Stimulated activated CD8-positive, alpha-beta memory T cell treated with anti-CD3 and anti-CD28 coated beads, Interleukin-15, amount 100 ng/mL, for 4 hours (primary cell): ENCODE results near the gene ANGPT4.

ENCODE experiments used
- DNase-seq, 2 donors: peaks; one replicate each; pipeline ENCODE4 v3.0.0-alpha.2; 2020; ENCODE audit warnings: low read depth in 2 of 2

ANGPT4 gene

DNA sequence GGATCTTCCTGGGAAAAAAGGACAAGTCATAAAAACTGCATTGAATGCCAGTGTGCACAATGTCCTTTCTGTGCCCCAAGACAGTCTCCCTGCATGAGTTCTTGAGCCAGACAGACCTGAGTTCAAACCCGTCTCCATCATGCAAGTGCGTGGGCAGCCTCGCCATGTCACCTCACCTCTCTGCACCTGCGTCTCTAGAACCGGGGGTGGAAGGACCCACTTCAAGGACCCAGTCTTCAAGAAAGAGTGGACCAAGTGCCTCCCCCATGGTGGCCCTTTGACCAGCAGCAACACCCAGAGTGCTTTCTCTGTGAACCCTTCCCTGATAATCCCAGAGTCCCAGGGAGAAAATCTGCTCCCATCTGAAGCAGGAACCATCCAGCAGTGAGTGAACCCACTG lies 23.5 kb upstream of the ANGPT4 start:
- DNase-seq = no peak

DNA sequence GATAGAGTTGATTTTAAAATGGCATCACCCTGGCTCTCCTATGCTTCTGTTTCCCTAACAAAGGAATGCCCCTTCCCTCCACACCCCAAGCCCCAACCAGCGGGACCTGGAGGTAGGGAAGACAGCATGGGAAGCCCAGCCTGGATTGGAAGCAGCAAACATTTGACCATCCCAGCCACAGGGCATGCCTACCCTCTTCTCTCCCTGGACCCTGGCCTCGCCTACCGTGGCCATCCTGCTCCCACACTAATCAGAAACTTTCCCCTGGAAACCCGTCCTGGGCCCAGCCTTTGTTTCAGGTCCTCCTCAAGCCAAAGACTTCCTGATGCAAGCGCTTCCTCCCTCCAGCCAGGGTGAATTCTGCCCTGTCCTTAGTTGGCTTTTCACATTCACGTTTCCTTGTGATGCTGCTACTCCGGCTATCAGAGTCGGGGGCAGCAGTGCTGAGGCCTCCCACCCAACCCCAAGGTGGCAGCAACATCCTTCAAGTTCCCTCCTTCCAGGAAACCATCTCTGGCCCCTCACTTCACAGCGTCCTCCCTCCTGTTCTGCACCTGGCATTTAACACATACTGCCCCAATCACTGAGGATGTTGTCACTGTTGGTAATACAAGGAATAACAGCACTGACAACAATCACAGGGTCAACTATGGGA lies 18.2 kb upstream of the ANGPT4 start:
- no peak for DNase-seq

DNA sequence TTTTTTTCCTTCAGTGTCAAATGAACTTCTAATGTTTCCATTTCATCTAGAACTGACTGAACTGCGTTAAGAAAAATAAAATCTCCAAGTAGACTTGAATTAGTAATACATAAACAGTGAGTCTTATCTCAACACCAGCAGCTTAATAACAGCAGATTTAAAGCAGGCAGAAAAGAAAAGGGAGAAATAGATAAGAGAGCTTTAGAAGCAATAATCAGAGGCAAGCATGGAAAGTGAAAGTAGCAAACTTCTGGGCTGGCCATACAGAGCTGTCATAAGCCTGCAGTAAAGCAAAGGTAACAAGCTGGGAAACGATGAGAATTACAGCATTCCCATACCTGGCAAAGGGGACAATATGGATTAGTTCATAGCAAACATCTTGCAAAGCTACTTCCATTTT lies 16.9 kb upstream of the ANGPT4 start:
- no peak for DNase-seq

DNA sequence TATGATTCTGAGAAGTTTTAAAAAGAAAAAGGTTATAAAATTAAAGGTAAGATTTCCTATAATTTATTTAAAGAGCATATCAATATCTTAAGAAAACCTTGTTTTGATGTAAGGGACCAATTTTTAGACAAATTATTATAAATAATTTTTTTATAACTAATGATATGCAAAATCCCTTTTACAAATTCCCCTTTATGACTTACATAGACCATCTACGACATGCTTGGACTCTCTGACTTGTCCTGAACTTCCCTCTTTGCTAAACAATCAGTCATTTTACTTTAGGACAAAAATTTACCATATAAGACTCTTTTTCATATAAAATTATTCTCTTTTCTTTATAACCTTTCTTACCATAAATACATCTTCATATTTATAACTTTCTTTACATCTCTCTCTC lies 15.3 kb upstream of the ANGPT4 start:
- DNase-seq = no peak

GRCh38 chr20:926670-927069 lies 10.5 kb upstream of the ANGPT4 start:
- DNase-seq = no peak

- DNase-seq = no peak
Measured at GRCh38 chr20:925516-925915, 9.4 kb upstream of the ANGPT4 start.

- DNase-seq = no peak
Measured at GRCh38 chr20:924639-925038, 8.5 kb upstream of the ANGPT4 start.

GRCh38 chr20:922781-923180 lies 6.6 kb upstream of the ANGPT4 start:
- no peak for DNase-seq

DNA sequence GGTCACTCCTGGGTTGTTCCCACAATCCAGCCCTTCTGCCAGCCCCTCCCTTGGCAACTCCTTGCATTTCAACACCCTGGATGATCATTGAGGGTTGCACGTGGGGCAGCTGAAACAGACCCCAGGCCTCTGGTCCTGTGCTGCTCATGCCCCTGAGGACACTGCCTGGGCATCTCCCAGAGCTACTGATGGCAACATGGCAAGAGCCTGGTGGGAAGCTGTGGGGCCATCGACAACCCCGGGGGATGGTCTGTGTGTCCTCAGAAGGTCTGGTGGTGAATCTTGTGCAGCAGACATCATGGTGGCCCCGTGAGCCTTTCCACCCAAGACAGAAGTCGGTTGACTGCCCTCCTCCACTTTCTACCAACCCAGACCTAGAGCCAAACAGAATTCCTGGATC lies 4.9 kb upstream of the ANGPT4 start:
- no peak for DNase-seq

DNA sequence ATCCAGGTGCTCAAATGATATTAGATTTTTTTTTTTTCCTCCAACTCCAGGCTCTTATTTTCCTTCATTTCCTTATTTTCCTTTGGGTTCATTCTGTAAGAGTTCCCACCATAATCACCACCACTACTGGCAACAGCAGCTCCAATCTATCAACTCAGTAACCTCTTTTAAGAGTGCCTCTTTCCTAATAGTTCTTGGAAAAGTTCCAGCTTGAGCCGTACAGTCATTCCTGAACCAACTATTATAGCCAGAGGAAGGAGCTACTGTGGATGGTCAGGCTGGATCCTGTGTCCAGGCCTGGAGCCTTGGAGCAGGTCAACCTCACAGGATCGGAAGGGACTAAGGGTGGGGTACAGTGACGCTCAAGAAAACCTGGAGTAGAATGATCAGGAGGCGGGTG lies 4.2 kb upstream of the ANGPT4 start:
- DNase-seq = no peak

DNA sequence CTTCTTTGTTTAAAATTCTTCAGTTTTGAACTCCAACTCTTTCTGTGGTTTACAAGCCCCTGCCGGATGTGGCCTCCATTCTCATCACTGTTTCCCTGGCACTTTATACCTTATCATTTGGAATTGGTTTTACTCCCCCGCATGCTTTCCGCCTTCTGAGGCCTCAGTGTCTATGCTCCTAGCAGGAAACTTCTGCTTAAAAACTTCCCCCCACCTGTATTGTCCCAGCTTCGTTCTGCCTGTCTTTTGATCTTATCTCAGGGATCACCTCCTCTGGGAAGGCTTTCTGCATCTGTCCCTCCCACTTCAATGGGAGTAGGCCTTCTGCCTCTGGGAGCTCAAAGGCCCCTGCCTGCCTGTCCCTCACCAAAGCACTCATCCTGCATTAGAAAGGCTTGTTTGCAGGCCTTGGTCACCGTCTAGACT lies 3.4 kb upstream of the ANGPT4 start:
- DNase-seq = no peak

GRCh38 chr20:917416-917815 lies 1.3 kb upstream of the ANGPT4 start:
- DNase-seq = no peak

DNA sequence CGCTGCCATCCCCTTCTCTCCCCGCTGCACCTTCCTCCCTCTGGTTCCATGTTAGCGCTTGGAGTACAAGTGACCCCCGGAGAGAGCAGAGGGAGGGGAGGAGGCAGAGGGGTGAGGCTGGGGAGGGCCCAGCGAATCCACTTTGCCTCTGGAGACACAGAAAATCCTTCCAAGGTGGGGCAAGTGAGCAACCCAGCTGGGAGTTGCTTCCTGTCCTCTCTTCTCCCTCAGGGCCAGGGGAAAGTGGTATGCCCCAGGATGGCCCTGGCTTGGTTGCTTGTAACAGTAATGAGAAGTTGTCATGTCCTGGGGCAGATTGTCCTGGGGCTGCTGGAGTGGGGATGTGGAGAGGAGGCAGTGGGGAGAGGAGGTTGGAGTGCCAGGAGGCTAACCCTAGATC lies 691 bp upstream of the ANGPT4 start:
- no peak for DNase-seq

DNA sequence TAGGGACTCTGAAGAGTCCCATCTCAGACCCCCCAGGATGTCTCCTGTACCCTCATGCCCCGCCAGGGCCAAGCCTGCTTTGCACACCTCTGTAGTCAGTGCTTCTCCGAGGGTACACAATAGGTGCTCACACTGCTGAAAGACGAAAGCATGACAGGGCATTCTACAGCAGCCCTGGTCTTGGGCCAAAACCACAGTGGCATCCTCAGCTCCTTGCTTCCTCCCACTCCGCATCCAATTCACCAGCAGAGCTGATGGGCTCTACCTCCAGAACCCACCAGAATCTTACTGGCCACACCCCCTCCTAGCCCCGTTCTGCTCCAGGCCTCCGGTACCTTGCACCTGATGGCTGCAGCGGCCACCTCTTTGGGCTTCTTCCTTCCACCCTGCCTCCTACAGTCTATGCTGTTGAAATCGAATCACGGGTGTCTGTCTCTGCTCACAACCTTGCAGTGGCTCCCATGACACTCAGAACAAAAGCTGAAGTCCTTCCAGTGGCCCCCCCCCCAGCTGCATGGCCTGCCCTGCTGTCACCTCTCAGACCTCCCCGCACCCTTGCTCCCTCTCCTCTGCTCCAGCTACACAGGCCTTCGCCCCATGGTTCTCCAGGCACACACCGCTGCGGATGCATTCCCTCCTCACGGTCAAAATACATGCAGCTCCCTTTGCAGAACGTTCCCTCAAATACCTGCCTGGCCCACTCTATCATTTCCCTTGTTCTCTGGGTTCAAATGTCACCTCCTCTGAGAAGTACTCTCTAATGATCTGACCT lies 1.2 kb downstream of the ANGPT4 start:
- no peak for DNase-seq

- DNase-seq = no peak
Measured at GRCh38 chr20:913306-913849, 2.8 kb downstream of the ANGPT4 start.

DNA sequence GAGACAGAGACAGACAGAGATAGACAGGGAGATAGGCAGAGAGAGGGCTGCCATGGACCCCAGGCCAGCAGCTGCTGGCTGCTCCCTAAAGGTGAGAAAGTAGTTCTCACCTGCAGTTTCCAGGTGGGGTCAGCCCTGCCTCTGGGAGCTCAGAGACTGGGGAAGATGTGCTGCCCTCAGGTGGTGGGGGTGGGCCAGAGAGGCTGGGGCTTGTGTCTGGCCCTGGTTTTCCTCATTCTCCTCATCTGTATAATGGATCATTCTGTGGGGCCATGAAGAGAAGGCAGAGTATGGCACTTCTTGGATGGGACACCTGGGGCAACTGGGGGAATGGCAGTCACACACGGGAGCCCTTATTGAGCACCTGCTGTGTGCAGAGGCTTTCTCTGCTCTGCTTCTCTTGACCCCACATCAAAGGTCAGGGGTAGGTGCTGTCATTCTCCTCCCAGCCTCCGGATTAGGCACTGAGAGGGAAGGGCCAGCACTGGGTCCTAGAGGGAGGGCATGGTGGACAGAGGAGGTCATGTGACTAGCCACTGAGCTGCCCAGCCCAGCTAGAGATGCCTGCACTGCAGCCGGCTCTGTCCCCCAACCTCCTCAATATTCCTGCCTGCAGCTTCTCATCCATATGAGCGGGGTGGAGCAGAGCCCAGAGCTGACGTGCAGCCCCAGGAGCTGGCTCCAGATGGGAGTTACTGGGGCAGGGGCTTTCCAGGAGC lies 4.1 kb downstream of the ANGPT4 start:
- no peak for DNase-seq

DNA sequence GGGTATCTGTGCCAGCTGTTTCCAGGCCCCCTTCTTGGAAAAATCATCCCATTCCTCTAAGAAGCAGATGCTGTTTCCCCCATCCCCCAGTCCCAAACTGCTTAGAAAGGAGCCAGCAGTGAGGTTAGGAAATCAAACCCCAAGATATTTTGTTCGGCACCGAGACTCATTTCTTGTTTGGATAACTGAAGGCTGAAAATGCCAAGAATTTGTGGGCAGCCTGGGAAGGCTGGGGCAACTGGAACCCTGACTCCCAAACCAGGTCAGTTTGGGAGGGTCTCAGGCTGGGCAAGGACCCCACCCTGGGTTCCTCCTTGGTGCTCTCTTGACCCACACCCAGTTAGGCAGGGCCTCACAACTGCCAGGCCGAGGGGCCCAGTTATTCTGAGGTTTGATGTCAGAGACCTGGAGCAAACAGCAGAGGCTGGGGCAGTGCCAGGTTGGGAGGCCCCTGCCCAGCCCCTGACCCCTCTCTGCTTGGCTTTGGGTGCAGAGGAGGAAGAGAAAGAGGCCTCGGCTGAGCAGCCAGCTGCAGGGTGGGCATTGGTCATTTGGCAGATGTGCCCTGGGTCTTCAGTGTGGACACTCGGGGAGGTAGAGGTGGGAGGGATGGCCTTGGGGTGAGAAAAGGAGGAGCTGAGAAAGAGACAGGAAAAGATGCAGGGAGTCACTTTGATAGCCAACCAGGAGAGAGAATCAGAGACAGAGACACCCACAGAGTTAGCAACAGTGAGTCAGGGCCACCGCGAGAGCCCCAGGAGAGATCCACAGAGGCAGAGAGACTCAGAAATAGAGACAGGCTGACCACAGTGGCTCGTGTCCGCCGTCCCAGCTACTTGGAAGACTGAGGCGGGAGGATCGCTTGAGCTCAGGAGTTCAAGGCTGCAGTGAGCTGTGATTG lies 5.0 kb downstream of the ANGPT4 start:
- no peak for DNase-seq

DNA sequence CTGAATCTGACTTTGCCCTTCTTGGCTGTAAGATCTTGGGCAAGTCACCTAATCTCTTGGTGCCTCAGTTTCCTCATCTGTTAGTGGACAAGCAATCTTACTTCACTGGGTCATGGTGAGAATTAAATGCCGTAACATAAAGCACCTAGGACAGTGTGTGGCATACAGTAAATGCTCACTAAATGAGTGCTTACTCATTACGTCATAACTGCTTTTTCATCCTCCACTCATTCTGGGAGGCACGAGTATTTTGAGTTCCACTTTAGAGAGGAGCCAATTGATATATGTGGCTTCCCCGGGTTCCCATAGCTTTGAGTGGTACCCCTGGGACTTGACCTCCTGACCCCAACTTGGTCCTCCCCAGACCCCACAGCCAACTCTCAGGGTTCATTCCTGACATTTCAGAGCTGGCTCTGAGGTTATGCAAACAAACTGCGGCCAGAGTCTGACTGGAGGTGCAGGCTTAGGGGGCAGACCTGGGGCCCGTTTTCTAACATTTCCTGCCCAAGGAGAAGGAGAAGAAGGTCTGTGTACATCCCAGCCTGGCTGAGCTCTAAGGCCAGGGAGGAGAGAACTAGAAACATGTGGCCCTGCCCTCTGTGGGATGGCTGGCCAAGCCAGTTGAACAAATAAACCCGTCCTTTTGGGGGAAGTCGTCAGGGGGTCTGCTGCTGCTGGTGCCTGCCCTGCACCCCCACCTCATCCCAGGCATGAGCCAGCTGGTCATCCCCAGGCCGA lies 5.8 kb downstream of the ANGPT4 start:
- DNase-seq = no peak

DNA sequence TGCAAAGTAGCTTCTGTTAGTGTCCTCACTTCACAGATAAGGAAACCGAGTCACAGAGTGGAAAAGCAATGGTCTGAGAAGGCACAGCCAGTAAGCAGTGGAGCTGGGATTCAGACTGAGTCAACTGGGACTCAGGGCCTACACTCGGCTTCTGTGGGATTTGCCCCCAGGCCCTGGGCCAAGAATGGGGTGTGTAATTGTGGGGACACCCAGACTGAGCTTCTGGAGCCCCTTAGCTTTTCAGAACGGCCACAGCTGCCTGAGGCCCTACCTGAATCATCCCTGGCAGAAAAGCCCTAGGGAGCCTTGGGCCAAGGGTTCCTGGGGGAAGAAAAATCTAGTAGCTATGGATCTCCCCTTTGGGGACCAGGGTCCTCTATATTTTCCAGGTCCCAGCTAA lies 6.5 kb downstream of the ANGPT4 start:
- no peak for DNase-seq

DNA sequence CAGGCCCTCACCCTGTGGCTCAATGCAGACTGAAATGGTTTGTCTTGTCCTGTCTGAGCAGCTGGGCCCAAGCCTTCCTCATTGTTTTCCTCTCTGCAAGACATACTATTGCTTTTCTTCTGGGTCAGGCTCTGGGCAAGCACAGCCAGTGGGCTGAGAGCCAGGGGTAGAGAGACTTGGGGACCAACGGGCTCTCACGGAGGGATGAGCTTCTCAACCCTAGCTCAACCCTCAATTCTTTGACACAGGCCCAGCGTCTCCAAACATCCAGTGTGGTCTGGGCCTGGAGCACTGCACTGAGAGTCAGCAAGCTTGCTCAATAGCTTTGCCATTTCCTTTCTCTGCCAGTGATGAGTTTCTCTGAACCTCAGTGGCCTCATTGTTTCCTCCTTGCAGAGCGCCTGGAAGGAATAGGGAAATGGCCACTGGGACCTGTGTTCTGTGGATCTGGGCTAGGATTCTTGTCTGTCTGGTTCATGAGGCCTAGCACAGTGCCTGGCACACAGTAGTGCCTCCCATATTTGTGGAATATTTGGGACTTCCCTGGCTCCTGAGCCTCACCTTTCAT lies 9.3 kb downstream of the ANGPT4 start:
- no peak for DNase-seq
